HG03097 (cell line): ENCODE data around the gene MTRF1.
"Not testable (repeated sequence)": the region's sequence is repeated elsewhere in the genome, so short reads cannot be mapped to it uniquely, and the experiment has no call there.

ENCODE experiments used
- ATAC-seq: cut with Tn5 transposase; IDR thresholded peaks from one replicate; pipeline ENCODE4 v1.9.1; 2021; ENCODE audit not compliant: unreplicated experiment, low FRiP score

MTRF1 gene

GRCh38 chr13:41282129-41282571 is 18.8 kb upstream of the MTRF1 start:
- ATAC-seq, result no peak

- ATAC-seq, result not testable (repeated sequence)
Observed at GRCh38 chr13:41279156-41279555, 15.8 kb upstream of the MTRF1 start.

- no peak for ATAC-seq
Observed at GRCh38 chr13:41276824-41277223, 13.4 kb upstream of the MTRF1 start.

- no peak for ATAC-seq
Observed at GRCh38 chr13:41274881-41275280, 11.5 kb upstream of the MTRF1 start.

GRCh38 chr13:41273831-41274441 is 10.6 kb upstream of the MTRF1 start:
- no peak for ATAC-seq

- ATAC-seq, result peak; percentile 58
Observed at GRCh38 chr13:41271456-41272285, 8.3 kb upstream of the MTRF1 start.

- ATAC-seq, result no peak
Observed at GRCh38 chr13:41268764-41269163, 5.4 kb upstream of the MTRF1 start.

GRCh38 chr13:41267106-41267505 is 3.7 kb upstream of the MTRF1 start:
- ATAC-seq, result no peak

- ATAC-seq, result no peak
Observed at GRCh38 chr13:41259875-41260501, 3.4 kb downstream of the MTRF1 start.

- no peak for ATAC-seq
Observed at GRCh38 chr13:41257535-41257934, 5.8 kb downstream of the MTRF1 start.

GRCh38 chr13:41254902-41255301 is 8.5 kb downstream of the MTRF1 start:
- ATAC-seq, result no peak

GRCh38 chr13:41250993-41251392 is 12.4 kb downstream of the MTRF1 start:
- no peak for ATAC-seq

GRCh38 chr13:41246969-41247680 is 16.3 kb downstream of the MTRF1 start:
- ATAC-seq, result no peak

- ATAC-seq, result no peak
Observed at GRCh38 chr13:41244556-41244955, 18.8 kb downstream of the MTRF1 start.

GRCh38 chr13:41241626-41242025 is 21.8 kb downstream of the MTRF1 start:
- no peak for ATAC-seq

- no peak for ATAC-seq
Observed at GRCh38 chr13:41236369-41236768, 27.0 kb downstream of the MTRF1 start.

- ATAC-seq, result no peak
Observed at GRCh38 chr13:41232578-41233480, 30.5 kb downstream of the MTRF1 start.

GRCh38 chr13:41231786-41232185 is 31.6 kb downstream of the MTRF1 start:
- ATAC-seq, result no peak

GRCh38 chr13:41231025-41231677 is 32.2 kb downstream of the MTRF1 start:
- no peak for ATAC-seq
